H1 (cell line): ENCODE measurements around the gene CAMK1. TPM values are rescaled to one million over a fixed set of nuclear protein-coding genes. Genes with fewer than 3 reads are reported as not detected.

Experiments used
- MAFK ChIP-seq: IDR thresholded peaks from 2 replicates; pipeline ENCODE4 v1.6.1; 2012; ENCODE audit warnings: low read depth, mild to moderate bottlenecking, improper control_type of control experiment, low read length
- SP2 ChIP-seq: IDR thresholded peaks from 2 replicates; pipeline ENCODE4 v1.6.1; 2012; ENCODE audit warnings: mild to moderate bottlenecking, low read length, inconsistent platforms
- TEAD4 ChIP-seq: IDR thresholded peaks from 2 replicates; pipeline ENCODE4 v1.6.1; 2012; ENCODE audit warnings: low read depth, low read length, inconsistent platforms, mixed read lengths
- polyA plus RNA-seq, 7 experiments: library from polyadenylated mRNA; depleted of rRNA in 3 of 7; stranded (reverse) in 5 of 7; unstranded in 2 of 7; fragments of >200 nt in 5 of 7; fragments of 200-250 nt in 2 of 7; gene quantifications; 1 replicate in 5 of 7; 2 replicates in 1 of 7; 4 replicates in 1 of 7; pipeline versions ENCODE4 v1.2.1 to v1.2.3, GENCODE V29; 2011 to 2013; ENCODE audit warnings: missing spikeins in 2 of 7, mixed read lengths in 2 of 7
- total RNA-seq: library from RNA; stranded (reverse); fragmentation: NEBNext Ultra II Directional; extraction: Animal tissue kit (Norgen Biotek cat#: 25700); gene quantifications from 2 replicates; pipeline ENCODE4 v1.2.1, GENCODE V29; 2021

CAMK1 gene
- total and polyA plus RNA-seq, 2 of the 8 experiments (the other 6 are each of a cell fraction or from before 2014, with no cell fraction given), result 4.9 to 5.1 TPM

GRCh38 chr3:9742560-9742959, 27.2 kb downstream of the CAMK1 start (continued):
- TF ChIP-seq TEAD4 (no peak), MAFK (no peak), SP2 (no peak)
